Peyer's patch (tissue), 4 donors: Measurements from ENCODE around the gene SPINK1.

Source experiments
- CTCF ChIP-seq, 6 experiments: fragments of 450-650 bp in 4 of 6; fragments of 200-600 bp in 2 of 6; sonication (generic) in 1 of 6; IDR thresholded peaks; one replicate each; pipeline ENCODE4 v1.5.1; 2017 to 2019; ENCODE audit warnings: antibody characterized with exemption in 6 of 6, mild to moderate bottlenecking in 3 of 6, moderate library complexity in 1 of 6
- POLR2A ChIP-seq, 2 donors: fragments of 450-650 bp; IDR thresholded peaks; one replicate each; pipeline ENCODE4 v1.5.1; 2017; ENCODE audit warnings: antibody characterized with exemption in 2 of 2, mild to moderate bottlenecking in 2 of 2, moderate library complexity in 2 of 2

DNA sequence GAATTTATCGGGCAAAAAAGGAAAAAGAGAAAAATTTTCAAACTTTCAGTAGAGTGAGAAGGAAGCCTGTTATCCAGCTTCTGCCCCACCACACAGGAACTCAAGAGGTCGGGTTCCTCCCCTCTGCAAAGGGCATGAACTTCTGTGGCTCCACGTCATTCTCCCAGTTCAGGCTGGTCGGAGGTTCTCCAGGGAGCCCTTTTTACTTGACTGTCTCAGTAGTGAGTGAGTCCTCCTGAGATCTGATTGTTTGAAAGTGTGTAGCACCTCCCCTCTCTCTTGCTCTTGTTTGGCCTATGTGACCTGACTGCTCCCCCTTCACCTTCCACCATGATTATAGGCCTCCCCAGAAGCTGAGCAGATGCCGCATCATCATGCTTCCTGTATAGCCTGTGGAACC, 9.7 kb downstream of the SPINK1 start:
- TF ChIP-seq POLR2A (IDR thresholded peaks at IDR 0.05) (no peak), CTCF (IDR thresholded peaks at IDR 0.05) (no peak)
